AG20443 (cell line): ENCODE measurements around the gene TTC28.

Experiments used
- DNase-seq: peaks from one replicate; pipeline ENCODE4 v3.0.0; 2012; ENCODE audit warnings: low spot score, mixed read lengths

TTC28 gene

DNA sequence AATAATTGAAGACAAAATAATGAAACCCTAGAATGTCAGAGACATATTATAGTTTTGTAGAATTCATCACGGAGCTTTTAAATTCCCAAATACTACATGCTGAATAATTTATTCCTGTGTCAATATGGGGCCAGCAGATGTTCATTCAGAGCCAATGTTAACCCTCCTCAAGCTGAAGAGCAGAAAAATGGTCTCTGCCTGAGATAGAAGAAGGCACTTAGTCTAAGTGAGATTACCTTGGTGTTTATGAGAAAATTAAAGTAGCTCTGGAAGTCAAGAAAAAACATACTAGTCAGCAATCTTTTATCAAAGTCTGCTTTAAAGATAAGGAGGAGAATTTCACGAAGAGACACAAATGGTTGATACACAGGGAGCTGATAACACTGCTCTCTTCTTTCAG, 328.2 kb downstream of the TTC28 start:
- DNase-seq: no peak

DNA sequence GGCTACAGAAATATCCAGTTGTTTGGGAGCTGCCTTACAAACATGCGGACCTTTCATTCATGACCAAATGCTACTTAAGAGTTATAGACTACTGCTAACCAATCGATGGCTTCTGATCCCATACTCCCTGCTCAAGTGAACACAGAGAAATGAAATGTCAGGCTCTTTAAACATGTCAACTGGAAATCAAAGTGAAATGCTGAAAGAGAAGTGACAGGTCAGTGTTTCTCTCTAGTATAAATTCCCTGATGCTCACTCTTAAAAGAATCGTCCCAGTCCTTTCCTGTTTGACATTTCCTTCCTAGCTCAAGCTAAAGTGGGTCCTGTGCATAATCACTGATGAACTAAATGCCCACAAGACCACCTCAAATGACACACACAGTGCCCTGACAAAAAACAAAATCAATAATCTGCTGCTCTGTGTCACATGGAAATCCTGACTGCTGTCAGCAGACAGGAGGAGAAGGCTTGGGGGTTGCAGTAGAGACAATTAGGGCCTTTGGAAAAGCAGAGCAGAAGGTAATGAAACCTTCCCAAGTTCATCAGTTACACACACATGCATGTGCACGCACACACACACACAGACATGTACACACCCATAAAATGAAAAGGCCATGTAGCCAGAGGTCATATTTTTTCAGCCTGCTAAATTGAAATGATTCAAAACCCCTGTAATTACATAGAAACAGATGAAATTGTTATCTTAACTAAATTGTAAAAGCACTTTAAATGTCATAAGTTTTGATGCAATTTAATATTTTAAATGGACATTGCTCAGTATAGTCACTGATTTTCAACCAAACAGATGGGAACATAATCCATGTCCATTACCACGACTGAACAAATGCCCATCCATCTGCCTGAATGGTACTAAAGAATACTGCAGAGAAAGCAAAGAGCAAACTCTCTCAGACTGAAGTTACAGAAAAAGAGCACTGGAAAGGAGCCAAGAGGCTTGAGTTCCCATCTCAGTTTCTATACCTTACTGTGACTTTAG, 330.7 kb downstream of the TTC28 start:
- no peak for DNase-seq

GRCh38 chr22:28346308-28346707, 333.3 kb downstream of the TTC28 start:
- DNase-seq: no peak

DNA sequence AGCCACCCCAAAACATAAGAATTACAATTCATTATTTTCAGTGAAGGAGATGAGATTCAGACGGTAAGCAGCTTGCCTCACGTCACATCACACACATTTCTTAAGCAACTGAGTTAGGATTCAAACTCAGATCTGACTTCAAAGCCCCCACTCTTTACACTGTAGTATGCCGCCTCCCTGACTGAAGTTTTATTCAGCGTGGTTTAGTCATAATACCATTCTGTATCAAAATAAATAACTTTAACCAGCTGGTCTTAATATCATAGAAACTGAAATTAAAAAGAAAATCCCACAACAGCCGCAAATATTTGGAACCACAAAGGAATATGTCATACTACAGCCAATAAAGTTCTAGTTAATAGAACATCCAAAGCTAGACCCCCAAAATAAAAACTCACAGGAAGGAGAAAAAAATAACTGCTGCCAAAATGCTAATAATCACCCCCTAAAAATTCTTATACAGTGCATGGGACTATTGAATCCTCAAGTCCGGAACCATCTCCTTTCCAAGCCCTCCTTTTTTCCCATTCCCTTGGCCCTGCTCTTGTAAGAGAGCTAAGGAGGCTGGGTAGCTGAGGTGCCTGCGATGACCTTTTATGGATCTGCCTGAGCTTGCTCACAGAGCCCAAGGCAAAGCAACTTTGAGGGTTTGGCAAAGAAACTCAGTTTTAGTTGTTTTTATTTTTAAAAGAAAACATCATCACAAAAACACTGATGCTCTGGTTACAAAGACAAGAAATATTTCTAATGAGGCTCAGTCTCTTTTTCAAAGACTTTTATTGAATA, 334.5 kb downstream of the TTC28 start:
- peak; percentile 70 for DNase-seq

GRCh38 chr22:28341001-28341400, 338.6 kb downstream of the TTC28 start:
- DNase-seq: peak; percentile 21

- no peak for DNase-seq
These were observed 346.6 kb downstream of the TTC28 start for GRCh38 chr22:28333088-28333487.

GRCh38 chr22:28332410-28332809, 347.2 kb downstream of the TTC28 start:
- no peak for DNase-seq

- DNase-seq: no peak
These were observed 347.9 kb downstream of the TTC28 start for GRCh38 chr22:28331695-28332094.

GRCh38 chr22:28329186-28330073, 350.2 kb downstream of the TTC28 start:
- peak; percentile 55 for DNase-seq

- no peak for DNase-seq
These were observed 350.9 kb downstream of the TTC28 start for GRCh38 chr22:28328756-28329155.

GRCh38 chr22:28316014-28316413, 363.6 kb downstream of the TTC28 start:
- DNase-seq: no peak

DNA sequence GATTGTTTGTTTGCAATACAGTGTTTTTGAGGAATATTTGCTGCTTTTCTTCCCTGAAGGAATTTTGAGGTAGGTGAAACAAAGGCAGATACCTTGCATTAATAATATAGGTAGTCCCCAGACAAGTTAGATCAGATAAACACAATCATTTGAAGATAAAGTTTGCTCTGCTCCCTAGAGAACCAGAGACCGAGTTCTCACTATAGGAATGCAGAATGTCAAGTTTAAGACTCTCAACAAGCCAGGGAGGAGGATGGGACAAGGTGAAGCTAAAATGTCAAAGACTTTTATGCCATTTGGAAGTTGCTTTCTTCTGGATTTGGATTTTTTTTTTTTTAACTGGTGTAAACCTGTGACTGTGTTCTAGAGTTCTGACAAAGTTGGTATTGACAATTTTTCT, 364.7 kb downstream of the TTC28 start:
- no peak for DNase-seq

DNA sequence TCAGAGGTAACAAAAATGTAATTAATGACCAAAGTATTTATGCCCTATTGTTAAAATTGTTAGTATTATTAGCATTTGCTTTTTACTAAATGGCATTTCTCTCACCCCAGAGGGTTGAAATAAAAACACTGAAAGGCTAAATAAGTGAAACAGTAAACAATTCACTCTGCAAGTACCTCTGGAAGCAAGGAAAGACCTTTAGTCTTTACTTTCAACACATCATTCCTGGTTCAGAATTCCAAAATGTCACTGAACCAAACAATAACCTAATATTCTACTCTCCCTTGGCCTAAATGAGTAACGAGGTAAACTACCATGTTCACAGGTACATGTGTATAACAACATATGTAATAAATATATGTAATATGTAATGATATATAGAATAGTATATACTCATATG, 369.3 kb downstream of the TTC28 start:
- no peak for DNase-seq

DNA sequence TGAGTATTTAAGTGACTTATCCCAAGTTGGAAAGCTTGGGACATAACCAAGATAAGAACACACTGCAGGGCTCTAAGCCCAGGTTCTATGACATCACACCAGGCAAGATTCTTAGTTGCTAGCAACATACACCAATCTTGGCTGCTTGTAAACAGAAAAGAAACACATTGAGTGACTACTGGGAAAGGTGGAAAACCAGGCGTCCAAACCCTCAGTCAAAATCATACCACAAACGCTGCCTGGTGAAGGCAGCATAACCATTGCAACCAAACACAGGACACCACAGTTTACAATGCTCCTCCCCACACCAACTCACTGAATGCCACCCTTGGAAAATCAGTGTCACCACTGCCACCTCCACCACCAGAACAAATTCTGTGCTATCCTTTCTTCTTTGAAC, 379.9 kb downstream of the TTC28 start:
- peak; percentile 32 for DNase-seq

DNA sequence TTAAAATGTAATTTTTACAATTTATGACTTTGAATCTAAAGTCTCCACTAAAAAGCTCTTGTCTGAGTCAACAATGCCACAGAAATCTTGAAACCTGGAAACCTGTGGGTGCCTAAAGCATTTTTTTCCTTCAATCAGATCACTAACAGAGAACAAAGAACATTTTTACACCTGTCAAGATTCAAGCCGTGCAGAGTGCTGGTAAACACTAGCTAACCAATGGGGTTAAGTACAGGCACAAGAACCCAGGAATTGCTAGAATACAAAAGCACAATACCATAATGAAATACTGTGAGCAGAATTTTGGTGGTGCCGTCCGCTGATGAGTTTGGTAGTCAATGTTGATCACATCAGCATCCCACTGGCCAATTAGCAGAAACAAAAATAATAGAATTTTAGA, 380.3 kb downstream of the TTC28 start:
- DNase-seq: no peak

DNA sequence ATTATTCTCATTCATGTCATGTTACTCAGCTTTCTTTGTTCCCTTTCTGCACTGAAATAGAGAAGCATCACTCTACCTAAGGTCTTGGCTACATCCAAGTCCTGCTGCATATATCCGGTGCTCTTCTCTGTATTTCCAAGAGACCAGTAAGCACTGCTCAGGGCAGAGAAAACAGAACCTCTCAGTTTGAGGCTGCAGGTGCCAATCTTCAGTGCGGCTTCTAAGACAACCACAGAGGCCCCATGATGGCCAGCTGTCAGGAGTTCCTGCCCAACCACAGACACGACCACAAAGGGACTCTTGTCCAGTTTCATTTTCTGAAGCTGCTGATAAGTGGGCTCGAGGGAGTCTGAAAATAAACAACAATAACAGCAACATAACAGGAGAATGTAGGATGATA, 382.1 kb downstream of the TTC28 start:
- no peak for DNase-seq

DNA sequence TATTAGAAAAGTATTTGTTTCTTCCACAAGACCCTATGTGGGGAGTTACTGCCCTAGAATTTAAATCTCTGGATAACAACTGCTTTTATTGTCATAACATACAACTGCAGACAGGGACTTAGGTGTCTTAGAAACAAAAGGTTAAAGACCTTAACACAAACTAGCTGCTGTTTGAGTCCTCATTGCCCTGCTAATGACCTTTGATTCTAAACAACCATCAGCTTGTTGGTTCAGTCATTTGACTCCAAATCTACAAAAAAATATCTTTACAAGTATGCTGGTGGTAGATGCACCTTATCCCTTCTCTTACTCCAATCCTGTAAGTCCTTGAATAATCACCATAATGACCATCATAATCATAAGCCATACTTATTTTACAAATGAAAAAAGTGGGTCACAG, 383.2 kb downstream of the TTC28 start:
- no peak for DNase-seq

DNA sequence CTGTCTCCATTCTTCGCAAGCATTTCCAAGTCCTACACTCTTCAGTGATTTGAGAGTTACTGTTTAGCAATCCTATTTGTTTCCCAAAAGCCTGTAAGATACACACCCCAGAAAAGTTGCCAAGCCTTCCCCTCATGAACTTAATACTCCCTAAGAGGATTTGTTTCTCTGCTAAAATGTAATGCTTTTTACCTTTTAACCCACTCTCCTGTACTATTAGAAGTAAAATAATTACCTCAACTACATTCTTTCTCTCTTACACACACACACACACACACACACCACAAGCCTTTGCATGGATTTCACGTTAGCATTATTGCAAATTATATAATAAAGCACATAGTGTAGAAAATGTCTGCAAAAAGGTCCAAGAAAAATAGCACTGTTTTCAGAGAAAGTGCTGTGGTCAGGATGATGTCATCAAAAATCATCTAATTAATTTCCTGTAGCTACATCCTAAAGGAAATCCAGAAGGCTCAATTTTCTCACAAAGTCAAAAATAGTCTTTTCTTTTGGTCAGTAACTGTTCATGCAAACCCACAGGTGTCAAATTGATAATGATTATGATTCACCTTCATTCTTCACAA, 396.5 kb downstream of the TTC28 start:
- DNase-seq: peak; percentile 8

DNA sequence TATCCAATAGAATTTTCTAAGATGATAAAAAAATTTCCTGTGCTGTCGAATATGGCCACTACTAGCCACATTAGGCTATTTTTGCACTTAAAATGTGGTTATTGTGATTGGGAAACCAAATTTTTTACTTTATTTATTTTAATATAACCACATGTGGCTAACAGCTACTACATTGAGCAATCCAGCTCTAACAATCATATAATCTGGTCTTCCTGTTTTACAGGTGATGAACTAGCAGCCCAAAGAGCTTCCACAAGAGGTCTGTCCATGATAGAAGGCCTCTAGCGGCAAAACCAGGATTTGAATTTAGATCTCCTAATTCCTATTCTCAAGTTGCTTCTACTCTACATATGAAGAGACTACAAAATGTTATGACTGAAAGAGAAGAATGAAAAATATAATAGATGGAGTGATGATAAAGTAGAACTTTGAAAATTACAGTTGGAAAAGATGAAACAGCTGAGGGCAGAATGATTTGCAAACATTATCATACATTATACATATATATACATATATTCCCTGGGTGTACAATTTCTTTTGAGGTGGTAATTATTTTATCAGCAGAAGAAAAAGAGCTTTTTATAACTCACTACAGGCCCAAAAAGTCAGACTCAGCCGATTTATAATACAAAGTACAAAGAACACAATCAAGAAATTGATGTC, 397.1 kb downstream of the TTC28 start:
- DNase-seq: peak; percentile 42

DNA sequence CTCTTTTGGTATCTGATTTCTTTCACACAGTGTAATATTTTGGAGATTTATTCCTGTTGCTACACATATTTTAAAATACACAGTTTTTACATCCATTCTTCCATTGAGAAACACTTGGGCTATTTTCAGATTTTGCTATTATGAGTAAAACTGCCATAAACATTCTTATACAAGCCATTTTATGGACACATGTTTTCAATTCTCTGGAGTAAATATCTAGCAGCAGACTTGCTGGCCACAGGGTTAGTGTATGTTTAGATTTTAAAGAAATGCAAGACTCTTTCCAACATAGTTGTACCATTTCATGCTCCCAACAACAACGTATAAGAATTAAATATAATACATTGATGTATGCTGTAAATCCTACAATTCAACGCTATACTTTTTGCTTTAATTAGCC, 399.8 kb downstream of the TTC28 start:
- no peak for DNase-seq

- DNase-seq: no peak
These were observed 410.4 kb downstream of the TTC28 start for GRCh38 chr22:28269277-28269676.
